NCI-H82 treated with DMSO at 0.1 percent for 48 hours (cell line): ENCODE measurements around the gene ZNF532.

Source experiments
- DNase-seq: peaks from one replicate; lab custom pipeline; 2025; ENCODE audit not compliant: unreplicated experiment; lab: John Stamatoyannopoulos, UW

ZNF532 gene

GRCh38 chr18:58867281-58867961, 2.7 kb downstream of the ZNF532 start:
- no peak for DNase-seq

GRCh38 chr18:58868440-58868839, 3.8 kb downstream of the ZNF532 start:
- no peak for DNase-seq

GRCh38 chr18:58870130-58870529, 5.5 kb downstream of the ZNF532 start:
- no peak for DNase-seq

DNA sequence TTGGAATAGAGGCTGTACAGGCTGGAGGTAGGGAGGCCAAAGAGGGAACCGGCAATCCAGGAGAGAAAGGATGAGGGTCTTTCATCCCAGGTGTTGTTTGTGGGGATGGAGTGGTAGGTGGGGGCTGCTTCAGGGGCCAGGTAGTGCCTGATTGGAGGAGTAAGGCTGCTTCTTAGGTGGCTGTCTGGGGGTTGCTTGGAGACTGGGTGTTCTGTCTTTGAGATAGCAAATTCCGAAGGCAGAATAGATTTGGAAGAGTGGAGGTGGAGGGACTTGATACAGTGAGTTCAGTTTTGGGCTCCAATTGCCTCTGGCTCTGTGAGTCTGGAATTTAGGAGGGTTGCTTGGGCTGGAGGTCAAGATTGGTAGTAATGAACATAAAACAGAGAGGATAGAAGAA, 5.9 kb downstream of the ZNF532 start:
- DNase-seq: no peak

DNA sequence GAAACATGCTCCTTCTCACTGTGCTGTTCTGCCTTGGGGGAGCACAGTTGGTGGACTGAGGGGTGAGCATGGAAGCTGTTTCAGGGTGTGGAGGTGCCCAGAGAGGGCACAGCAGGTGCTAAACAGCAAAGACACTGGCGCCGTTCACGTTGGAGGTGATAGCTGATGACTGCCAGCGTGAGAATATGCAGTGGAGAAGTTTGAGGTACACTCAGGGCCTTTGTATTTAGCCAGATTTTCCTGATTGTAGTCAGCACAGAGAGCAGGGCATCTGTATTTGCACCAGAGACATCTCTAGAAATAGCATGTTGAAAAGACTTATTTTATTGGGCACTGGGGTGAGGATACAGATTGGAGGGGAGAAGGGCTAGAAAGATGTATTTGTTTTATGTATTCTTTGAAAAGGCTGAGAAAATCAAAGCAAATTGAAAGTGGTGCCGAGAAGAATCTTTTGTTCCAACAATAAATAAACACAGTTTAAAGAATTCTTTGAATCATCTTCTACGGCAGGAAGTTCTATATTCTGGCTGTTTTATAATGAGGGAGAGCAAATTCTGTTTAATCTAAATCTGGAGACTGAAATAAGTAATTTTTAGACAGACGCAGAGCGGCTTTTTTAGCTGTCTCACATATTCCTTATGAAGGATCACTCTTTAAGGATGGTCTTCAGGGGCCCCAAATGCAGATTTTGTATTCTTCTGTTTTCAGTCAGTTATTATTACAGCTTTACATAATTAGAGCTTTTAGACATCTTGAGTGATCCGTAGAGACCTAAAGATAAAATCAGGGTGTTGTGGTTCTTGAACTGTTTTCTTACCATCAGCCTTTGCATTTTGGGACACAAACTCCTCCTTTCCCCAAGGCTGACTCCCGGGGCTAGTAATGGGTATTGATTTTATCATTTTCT, 7.1 kb downstream of the ZNF532 start:
- no peak for DNase-seq

DNA sequence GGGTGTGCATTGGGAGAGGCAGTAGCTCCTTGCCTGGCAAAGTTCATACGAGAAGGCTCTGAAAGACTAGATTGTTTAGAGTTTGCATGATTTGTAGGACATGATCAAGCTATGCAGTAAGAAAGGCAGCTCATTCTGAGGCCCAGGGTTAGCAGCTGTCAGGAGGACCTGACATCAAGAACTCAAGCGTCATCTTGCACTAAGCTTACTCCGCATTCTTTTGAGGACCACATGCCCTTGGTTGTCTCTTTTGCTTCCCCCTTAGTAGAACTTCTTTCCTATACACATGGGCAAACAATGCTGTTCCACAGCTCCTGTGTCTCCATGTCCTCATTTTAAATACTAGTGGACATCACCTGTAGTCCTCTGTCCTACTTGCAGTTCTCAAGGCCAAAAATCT, 14.0 kb downstream of the ZNF532 start:
- DNase-seq: no peak

- no peak for DNase-seq
Observed at GRCh38 chr18:58881477-58881876, 16.8 kb downstream of the ZNF532 start.

DNA sequence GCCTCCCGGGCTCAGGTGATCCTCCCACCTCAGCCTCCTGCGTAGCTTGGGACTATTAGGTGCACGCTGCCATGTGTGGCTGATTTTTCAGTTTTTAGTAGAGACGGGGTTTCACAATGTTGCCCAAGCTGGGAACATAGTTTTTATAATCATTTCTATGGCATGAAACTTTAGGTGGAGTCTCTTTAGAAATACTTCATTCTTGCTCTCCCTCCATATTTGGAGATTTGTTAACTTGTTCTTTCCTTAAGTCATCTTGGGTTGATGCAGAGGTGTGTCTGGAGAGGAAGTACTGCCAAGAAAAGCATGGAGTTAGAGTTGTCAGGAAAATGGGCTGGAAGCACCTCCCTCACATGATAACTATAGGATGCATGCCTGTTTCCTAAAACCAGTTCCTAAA, 17.4 kb downstream of the ZNF532 start:
- DNase-seq: no peak

DNA sequence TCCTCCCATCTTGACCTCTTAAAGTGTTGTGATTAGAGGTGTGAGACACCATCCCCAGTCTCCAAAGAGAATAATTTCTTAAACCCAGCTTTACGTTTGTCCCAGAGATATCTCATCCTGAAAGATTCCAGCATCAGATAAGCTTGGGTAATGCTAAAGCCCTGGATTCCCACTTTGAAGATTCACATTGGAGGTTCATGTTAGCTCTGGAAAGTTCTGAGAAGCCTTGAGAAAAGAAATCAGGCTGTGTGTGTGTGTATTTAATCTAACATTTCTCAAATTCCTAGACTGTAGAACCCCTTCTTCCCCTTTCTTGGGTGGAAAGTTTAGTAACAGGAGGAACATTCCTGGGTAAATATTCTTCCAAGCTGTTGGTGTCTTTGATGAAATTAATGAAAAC, 18.0 kb downstream of the ZNF532 start:
- no peak for DNase-seq

DNA sequence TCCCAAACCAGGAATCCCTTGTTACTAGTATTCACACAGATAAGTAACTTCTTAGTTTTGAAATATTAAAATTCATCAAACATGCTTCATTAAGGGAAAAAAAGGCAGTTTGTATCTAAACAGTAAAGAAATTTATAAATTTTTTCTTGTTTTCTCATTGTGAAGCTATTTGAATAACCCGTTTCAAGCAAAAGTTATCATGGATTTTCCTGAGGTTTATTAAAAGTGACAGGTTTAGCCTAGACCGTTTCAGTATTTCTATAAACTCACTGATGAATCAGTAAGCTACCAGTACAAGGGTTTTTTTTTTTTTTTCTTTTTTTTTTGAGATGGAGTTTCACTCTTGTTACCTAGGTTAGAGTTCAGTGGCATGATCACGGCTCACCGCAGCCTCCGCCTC, 20.0 kb downstream of the ZNF532 start:
- DNase-seq: no peak

DNA sequence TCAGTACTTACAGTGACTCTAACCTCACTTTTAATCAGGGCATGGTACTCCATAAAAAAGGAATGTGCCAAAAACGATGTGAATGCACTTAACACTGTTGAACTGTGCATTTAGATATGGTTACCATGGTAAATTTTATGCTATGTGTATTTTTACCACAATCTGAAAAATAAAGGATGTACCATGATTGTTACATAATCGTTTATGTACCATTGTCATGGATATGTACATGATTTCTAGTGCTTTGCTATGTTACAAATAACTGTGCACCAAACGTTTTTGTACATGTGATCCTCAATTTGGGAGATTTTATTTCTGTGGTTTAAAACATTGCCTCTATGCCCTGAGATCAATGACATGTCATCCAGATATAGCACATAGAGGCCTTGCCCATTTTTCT, 21.8 kb downstream of the ZNF532 start:
- DNase-seq: no peak

GRCh38 chr18:58886864-58887612, 22.4 kb downstream of the ZNF532 start:
- DNase-seq: no peak

GRCh38 chr18:58887613-58887963, 22.9 kb downstream of the ZNF532 start:
- no peak for DNase-seq

- DNase-seq: no peak
Observed at GRCh38 chr18:58891776-58892175, 27.1 kb downstream of the ZNF532 start.

DNA sequence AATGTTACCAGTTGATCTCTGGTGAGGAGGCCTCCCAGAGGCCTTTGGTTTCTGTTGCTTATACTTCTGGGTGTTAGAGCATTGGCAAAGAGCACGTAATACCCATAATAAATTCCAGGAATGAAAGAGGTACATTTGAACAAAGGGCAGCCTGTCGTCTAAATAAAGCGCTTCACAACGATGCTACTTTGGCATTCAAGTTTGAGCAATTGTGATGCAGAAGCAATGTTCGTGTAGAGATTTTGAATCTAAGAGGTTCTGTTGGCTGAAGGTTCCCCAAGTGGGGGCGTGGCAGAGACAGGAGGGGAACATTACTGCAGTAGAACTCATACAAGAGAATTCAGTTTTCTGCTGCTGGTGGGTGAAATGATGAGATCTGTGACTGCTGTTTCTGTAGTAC, 27.8 kb downstream of the ZNF532 start:
- DNase-seq: no peak

- DNase-seq: no peak
Observed at GRCh38 chr18:58893388-58894099, 28.9 kb downstream of the ZNF532 start.

GRCh38 chr18:58894930-58895329, 30.3 kb downstream of the ZNF532 start:
- no peak for DNase-seq

GRCh38 chr18:58895385-58895784, 30.7 kb downstream of the ZNF532 start:
- DNase-seq: no peak

DNA sequence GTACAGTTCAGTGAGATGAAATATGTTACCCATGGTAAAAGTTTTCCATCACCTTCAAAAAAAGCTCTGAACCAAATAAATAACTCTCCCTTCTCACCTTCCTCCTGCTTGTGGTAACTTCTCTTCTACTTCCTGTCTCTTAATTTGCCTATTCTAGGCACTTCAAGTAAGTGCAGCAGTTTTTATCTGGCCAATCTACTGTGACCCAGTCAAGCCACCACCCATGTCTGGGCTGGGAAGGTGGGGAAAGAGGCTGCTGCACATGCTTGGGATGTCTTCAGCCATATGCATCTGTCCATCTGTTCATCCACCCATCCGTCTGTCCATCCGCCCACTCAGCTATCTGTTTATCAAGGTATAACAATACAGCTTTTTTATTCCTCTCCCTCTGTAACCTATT, 31.6 kb downstream of the ZNF532 start:
- peak; percentile 97 for DNase-seq

DNA sequence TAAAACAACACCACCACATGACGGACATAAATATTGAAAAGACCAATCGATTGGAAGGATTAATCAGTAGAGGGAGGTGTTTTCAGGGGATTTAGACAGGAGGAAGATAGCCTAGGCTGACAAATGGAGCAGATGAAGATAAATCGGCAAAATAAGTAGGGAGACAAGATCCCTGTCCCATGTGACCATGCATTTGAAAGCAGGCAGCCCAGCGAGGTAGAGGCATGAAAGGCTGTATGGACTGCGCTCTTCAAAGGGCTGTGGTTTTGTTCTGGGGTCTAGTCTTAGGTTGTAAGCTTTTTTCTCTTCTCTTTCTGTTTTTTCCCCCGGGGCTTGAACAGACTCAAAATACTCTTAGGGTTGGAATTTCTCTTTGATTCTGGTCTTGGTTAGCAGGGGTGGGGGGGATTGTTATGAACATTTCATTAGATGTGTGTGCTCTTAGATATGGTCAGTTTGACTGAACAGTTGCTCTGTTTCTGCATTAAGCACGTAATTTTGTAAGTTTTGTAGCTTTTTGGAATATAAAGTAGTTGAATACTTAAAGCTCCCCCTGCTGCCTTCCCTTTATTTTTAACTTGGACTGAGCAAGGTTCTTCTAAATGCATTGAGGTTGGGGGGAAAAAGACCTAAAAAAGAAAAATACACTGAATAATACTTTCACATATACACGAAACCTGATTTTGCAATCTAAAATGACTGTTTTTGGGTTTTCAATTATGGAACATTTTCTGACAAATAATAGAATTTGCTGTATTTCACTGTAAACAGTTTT, 32.2 kb downstream of the ZNF532 start:
- DNase-seq: peak; percentile 97
